ENCODE measurements around the gene OPCML.

GRCh38 chr11:132972565-132972964, 559.7 kb downstream of the OPCML start:
- TF ChIP-seq CTCF (optimal IDR thresholded peaks at IDR 0.05 in 1 of 3, IDR thresholded peaks at IDR 0.05 in 1 of 3, conservative IDR thresholded peaks at IDR 0.05 in 1 of 3; ENCODE audit: extremely low read depth in 1 of 3, insufficient read depth in 2 of 3, low read length in 3 of 3) = no peak
- TF ChIP-seq EZH2 (IDR thresholded peaks at IDR 0.05; ENCODE audit: low read length) = no peak

Data from keratinocyte (primary cell).